Measurements from ENCODE around the gene LEAP2. TPM values are rescaled to one million over a fixed set of nuclear protein-coding genes. Genes with fewer than 3 reads are reported as not detected.

Gene LEAP2
- total and polyA plus RNA-seq, 2 donors (not counting 1 experiment from before 2014, with no cell fraction given): 0.33 to 0.50 TPM

DNA sequence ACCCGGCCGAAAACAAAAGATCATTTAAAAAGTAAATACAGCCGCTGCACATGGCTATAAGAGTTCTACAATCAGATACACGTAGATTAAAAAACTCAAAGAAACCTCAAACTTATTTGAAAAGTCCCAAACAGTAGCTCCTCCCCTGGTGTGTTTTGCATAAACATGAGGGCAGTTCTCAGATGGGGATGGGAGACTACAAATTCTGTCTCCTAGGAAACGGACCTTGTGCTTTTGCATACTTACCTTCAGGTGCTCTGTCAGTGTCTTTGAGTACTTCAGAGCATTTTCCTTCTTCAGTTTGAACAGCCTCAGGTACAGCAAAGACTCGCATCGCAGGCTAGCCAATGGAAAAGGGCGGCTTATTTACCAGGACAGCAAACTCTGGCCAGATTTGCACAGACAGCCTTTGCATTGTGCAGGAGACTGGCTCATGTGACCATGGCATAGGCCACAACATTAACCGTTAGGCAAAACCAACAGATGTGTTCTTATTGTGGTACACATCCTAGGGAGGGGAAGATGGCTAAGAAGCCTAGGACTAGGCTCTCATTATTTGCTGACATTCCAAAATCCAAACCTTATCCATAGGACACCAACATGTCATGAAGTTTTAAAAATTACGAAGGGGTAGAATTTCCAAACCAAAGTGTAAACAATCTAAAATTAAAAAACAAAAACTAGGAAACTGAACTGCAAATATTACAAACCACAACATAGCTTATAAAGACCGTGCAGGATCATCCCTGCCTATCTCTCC, 12.8 kb downstream of the LEAP2 start:
- Histone ChIP-seq H3K9me3 (ENCODE audit: control insufficient read depth, insufficient read depth, low read depth, low read length) (no peaks in the 10 kb centered on the region), H3K79me2 (ENCODE audit: control insufficient read depth, insufficient read depth, low read length) (no peaks in the 10 kb centered on the region), H3K4me2 (ENCODE audit: extremely low read depth, insufficient read depth, low read length) (no peak overlapping the region), H4K20me1 (ENCODE audit: control insufficient read depth, extremely low read depth, insufficient read depth, low read length) (no peaks in the 10 kb centered on the region), H3K27me3 (ENCODE audit: control insufficient read depth, insufficient read depth, low read length) (no peaks in the 10 kb centered on the region), H3K4me1 (ENCODE audit: control insufficient read depth, extremely low read depth, insufficient read depth, low read length) (no peaks in the 10 kb centered on the region), H3K9ac (ENCODE audit: insufficient read depth, low read length) (no peak overlapping the region), H2AFZ (ENCODE audit: low read length) (no peak overlapping the region), H3K4me3 (replicated peaks in 1 of 4; ENCODE audit: control extremely low read depth in 1 of 4, insufficient read depth in 1 of 4, low read depth in 3 of 4, low read length in 4 of 4) (no peak overlapping the region), H3K27ac (ENCODE audit: insufficient read depth, low read length) (no peak overlapping the region), H3K36me3 (ENCODE audit: control insufficient read depth, insufficient read depth, low read length) (peaks cover 6% of the 10 kb centered on the region)
- no peak for DNase-seq (ENCODE audit: low read depth in 2 of 2)
- TF ChIP-seq EZH2 (IDR thresholded peaks at IDR 0.05; ENCODE audit: low read length, missing control alignments): no peak
- TF ChIP-seq CTCF (conservative IDR thresholded peaks at IDR 0.05 in 1 of 2, IDR thresholded peaks at IDR 0.05 in 1 of 2; ENCODE audit: low read depth in 1 of 2, low read length in 2 of 2): no peak

DNA sequence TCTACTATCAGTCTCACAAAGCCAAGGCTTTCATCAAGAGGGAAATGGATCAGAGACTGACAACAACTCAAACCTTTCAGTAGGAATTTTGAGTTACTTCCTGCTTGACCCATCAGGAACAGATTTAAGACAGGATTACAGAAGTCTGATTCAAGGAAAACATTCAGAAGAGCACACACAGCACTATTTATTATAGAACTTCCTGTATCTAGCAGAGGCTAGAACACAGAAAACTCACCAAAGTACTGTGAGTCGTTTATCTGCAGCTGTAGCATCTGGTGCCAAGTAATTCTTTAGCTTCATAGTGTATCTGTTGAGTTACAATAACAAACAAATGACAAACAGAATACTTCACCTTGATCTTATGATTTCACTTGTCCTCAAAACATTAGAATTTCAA, 13.8 kb downstream of the LEAP2 start:
- H2AFZ ChIP-seq (ENCODE audit: low read length): no peak overlapping the region
- H3K9ac ChIP-seq (ENCODE audit: insufficient read depth, low read length): no peak overlapping the region
- DNase-seq (ENCODE audit: low read depth in 2 of 2): no peak
- TF ChIP-seq EZH2 (IDR thresholded peaks at IDR 0.05; ENCODE audit: low read length, missing control alignments): no peak
- no peak for TF ChIP-seq CTCF (conservative IDR thresholded peaks at IDR 0.05 in 1 of 2, IDR thresholded peaks at IDR 0.05 in 1 of 2; ENCODE audit: low read depth in 1 of 2, low read length in 2 of 2)
- no peak overlapping the region for H3K4me3 ChIP-seq (replicated peaks in 1 of 4; ENCODE audit: control extremely low read depth in 1 of 4, insufficient read depth in 1 of 4, low read depth in 3 of 4, low read length in 4 of 4)
- no peaks in the 10 kb centered on the region for H3K9me3 ChIP-seq (ENCODE audit: control insufficient read depth, insufficient read depth, low read depth, low read length)
- no peaks in the 10 kb centered on the region for H3K79me2 ChIP-seq (ENCODE audit: control insufficient read depth, insufficient read depth, low read length)
- H3K27ac ChIP-seq (ENCODE audit: insufficient read depth, low read length): no peak overlapping the region
- H3K36me3 ChIP-seq (ENCODE audit: control insufficient read depth, insufficient read depth, low read length): peaks cover 4% of the 10 kb centered on the region
- H3K27me3 ChIP-seq (ENCODE audit: control insufficient read depth, insufficient read depth, low read length): no peaks in the 10 kb centered on the region
- H3K4me1 ChIP-seq (ENCODE audit: control insufficient read depth, extremely low read depth, insufficient read depth, low read length): no peaks in the 10 kb centered on the region
- no peak overlapping the region for H3K4me2 ChIP-seq (ENCODE audit: extremely low read depth, insufficient read depth, low read length)
- H4K20me1 ChIP-seq (ENCODE audit: control insufficient read depth, extremely low read depth, insufficient read depth, low read length): no peaks in the 10 kb centered on the region

- Histone ChIP-seq H3K9ac (ENCODE audit: insufficient read depth, low read length) (no peak overlapping the region), H4K20me1 (ENCODE audit: control insufficient read depth, extremely low read depth, insufficient read depth, low read length) (no peaks in the 10 kb centered on the region), H3K36me3 (ENCODE audit: control insufficient read depth, insufficient read depth, low read length) (peaks cover 10% of the 10 kb centered on the region), H3K27ac (ENCODE audit: insufficient read depth, low read length) (no peak overlapping the region), H3K27me3 (ENCODE audit: control insufficient read depth, insufficient read depth, low read length) (no peaks in the 10 kb centered on the region), H3K79me2 (ENCODE audit: control insufficient read depth, insufficient read depth, low read length) (peaks cover 7% of the 10 kb centered on the region), H2AFZ (ENCODE audit: low read length) (no peak overlapping the region), H3K4me1 (ENCODE audit: control insufficient read depth, extremely low read depth, insufficient read depth, low read length) (no peaks in the 10 kb centered on the region), H3K9me3 (ENCODE audit: control insufficient read depth, insufficient read depth, low read depth, low read length) (no peaks in the 10 kb centered on the region), H3K4me2 (ENCODE audit: extremely low read depth, insufficient read depth, low read length) (no peak overlapping the region), H3K4me3 (replicated peaks in 1 of 4; ENCODE audit: control extremely low read depth in 1 of 4, insufficient read depth in 1 of 4, low read depth in 3 of 4, low read length in 4 of 4) (no peak overlapping the region)
- DNase-seq (ENCODE audit: low read depth in 2 of 2): no peak
- TF ChIP-seq CTCF (conservative IDR thresholded peaks at IDR 0.05 in 1 of 2, IDR thresholded peaks at IDR 0.05 in 1 of 2; ENCODE audit: low read depth in 1 of 2, low read length in 2 of 2) (no peak), EZH2 (IDR thresholded peaks at IDR 0.05; ENCODE audit: low read length, missing control alignments) (no peak)
These were observed 16.0 kb downstream of the LEAP2 start for GRCh38 chr5:132889501-132889900.
